ENCODE measurements around the gene COPS3. TPM values are rescaled to one million over a fixed set of nuclear protein-coding genes. Genes with fewer than 3 reads are reported as not detected.

Gene COPS3
- total RNA-seq, 2 donors from 2014 or later, result 46.0 to 65.5 TPM

- H3K36me3 ChIP-seq, result peaks cover 11% of the 10 kb centered on the region
- no peaks in the 10 kb centered on the region for H3K27me3 ChIP-seq
- no peak for DNase-seq (ENCODE audit: low spot score)
- no peak for TF ChIP-seq CTCF (IDR thresholded peaks at IDR 0.05)
- H3K4me3 ChIP-seq, result peak overlapping the region; percentile 81 to 100
- no peaks in the 10 kb centered on the region for H3K9me3 ChIP-seq
- H3K4me1 ChIP-seq, result peaks cover 0 to 30% of the 10 kb centered on the region in 2 donors
- peak overlapping the region; percentile 90 to 94 for H3K27ac ChIP-seq
Observed at GRCh38 chr17:17236295-17237025, 44.6 kb downstream of the COPS3 start.

- H3K9me3 ChIP-seq, result no peaks in the 10 kb centered on the region
- no peak for TF ChIP-seq CTCF (IDR thresholded peaks at IDR 0.05)
- DNase-seq (ENCODE audit: low spot score), result no peak
Observed at GRCh38 chr17:17235212-17236174, 45.6 kb downstream of the COPS3 start.

GRCh38 chr17:17232303-17232621 lies 48.8 kb downstream of the COPS3 start:
- Histone ChIP-seq H3K4me1 (peaks cover 0 to 64% of the 10 kb centered on the region in 2 donors), H3K9me3 (no peaks in the 10 kb centered on the region), H3K36me3 (peaks cover 52% of the 10 kb centered on the region), H3K27me3 (no peaks in the 10 kb centered on the region), H3K4me3 (no peak overlapping the region), H3K27ac (peak overlapping the region; percentile 54 to 58)
- no peak for TF ChIP-seq CTCF (IDR thresholded peaks at IDR 0.05)
- no peak for DNase-seq (ENCODE audit: low spot score)

More at GRCh38 chr17:17235212-17236174, 45.6 kb downstream of the COPS3 start:
- Histone ChIP-seq H3K27ac (peak overlapping the region; percentile 90 to 94), H3K27me3 (no peaks in the 10 kb centered on the region), H3K4me3 (peak overlapping the region; percentile 81 to 100), H3K36me3 (peaks cover 20% of the 10 kb centered on the region), H3K4me1 (peaks cover 0 to 36% of the 10 kb centered on the region in 2 donors)

GRCh38 chr17:17231621-17232302 lies 49.3 kb downstream of the COPS3 start:
- Histone ChIP-seq H3K36me3 (peaks cover 57% of the 10 kb centered on the region), H3K27me3 (no peaks in the 10 kb centered on the region), H3K4me3 (no peak overlapping the region), H3K9me3 (no peaks in the 10 kb centered on the region), H3K27ac (peak overlapping the region; percentile 54 to 58), H3K4me1 (peaks cover 0 to 64% of the 10 kb centered on the region in 2 donors)
- TF ChIP-seq CTCF (IDR thresholded peaks at IDR 0.05), result no peak
- no peak for DNase-seq (ENCODE audit: low spot score)

- peaks cover 0 to 51% of the 10 kb centered on the region in 2 donors for H3K4me1 ChIP-seq
- H3K36me3 ChIP-seq, result peaks cover 77% of the 10 kb centered on the region
- no peak for DNase-seq (ENCODE audit: low spot score)
- TF ChIP-seq CTCF (IDR thresholded peaks at IDR 0.05), result no peak
- no peaks in the 10 kb centered on the region for H3K9me3 ChIP-seq
- H3K27me3 ChIP-seq, result no peaks in the 10 kb centered on the region
- H3K27ac ChIP-seq, result peak overlapping the region in 1 of 2 donors; percentile 62
- H3K4me3 ChIP-seq, result no peak overlapping the region
Observed at GRCh38 chr17:17229416-17230384, 51.3 kb downstream of the COPS3 start.
